SH-SY5Y (cell line): Measurements from ENCODE around the gene VMAC.

Experiments used
- GATA2 ChIP-seq: IDR thresholded peaks from 2 replicates; pipeline ENCODE4 v1.6.1; 2011; ENCODE audit warnings: mild to moderate bottlenecking, low read depth, low read length
- GATA3 ChIP-seq: IDR thresholded peaks from 2 replicates; pipeline ENCODE4 v1.6.1; 2011; ENCODE audit warnings: low read depth, mild to moderate bottlenecking, low read length, moderate library complexity

DNA sequence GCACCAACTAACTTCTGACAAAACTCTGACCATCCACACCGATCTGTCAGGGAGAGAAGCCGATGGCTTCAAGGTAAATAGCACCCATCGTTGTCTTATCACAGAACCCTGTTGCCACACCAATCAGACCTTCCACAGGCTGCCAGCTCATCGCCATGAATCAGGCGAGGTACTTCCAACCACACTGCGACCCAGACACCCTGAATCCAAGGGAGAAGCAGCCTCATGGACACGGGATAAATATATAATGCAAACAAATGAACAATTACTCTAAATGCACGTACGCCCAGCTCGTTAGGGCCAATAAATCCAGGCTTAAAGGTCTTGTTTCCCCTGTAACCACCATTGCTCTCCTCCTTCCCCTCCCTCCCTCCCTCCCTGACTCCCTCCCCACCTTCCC lies 52.5 kb downstream of the VMAC start:
- TF ChIP-seq GATA3 = no peak
- TF ChIP-seq GATA2 = no peak
